ENCODE results near the gene PPP2R2C. TPM values are rescaled to one million over a fixed set of nuclear protein-coding genes. Genes with fewer than 3 reads are reported as not detected.

Gene PPP2R2C
- total and polyA plus RNA-seq, 10 of the 15 experiments (the other 5 are each of a cell fraction or from before 2014, with no cell fraction given), result 0.13 to 0.15 TPM; not detected in 8

DNA sequence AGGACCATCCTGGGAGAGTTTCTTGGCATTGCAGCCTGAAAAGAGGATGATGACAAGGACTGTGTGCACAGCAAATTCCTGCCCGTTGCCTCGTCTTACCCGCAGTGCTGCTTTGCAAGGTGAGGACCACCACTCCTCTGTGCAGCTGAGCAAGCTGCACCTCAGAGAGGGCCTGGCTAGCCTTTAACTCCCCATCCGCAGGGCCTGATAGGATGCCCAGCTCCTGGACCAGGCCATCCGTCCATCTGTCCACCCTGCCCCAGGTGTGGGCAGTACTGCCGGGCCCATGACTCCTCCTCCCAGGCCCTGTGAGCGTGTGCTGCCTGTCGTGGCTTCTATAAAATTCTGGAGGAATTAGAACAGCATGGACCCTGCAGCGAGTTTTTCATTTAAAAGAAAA, 43.9 kb upstream of the PPP2R2C start:
- DNase-seq (ENCODE audit: low read depth, low spot score) (no peak), ATAC-seq (no peak), FAIRE-seq (no peak)
- ChIA-PET CTCF (interaction anchor here (0.6 kb wide), 1 partner anchor 34 kb away, joined by 3 read pairs; no protein-coding TSS in a partner anchor), POLR2A (no interaction called here), RAD21 (ENCODE audit: unreplicated experiment) (no interaction called here), SMC1A (ENCODE audit: uncharacterized antibody, unreplicated experiment) (no interaction called here)
- H2AFZ ChIP-seq (ENCODE audit: control insufficient read depth, low read depth, low read length), result no peak overlapping the region
- H4K20me1 ChIP-seq (ENCODE audit: control insufficient read depth, insufficient read depth), result no peaks in the 10 kb centered on the region; the same call in 1 of the 2 replicates
- H3K36me3 ChIP-seq (ENCODE audit: control insufficient read depth in 2 of 2, insufficient read depth in 2 of 2, low read length in 1 of 2), result no peaks in the 10 kb centered on the region
- H3K27me3 ChIP-seq (replicated peaks in 1 of 2; ENCODE audit: control insufficient read depth in 2 of 2, insufficient read depth in 2 of 2, low read length in 1 of 2), result no peaks in the 10 kb centered on the region; a peak in 1 of 4 replicates
- no peak overlapping the region for H3K9ac ChIP-seq (ENCODE audit: control insufficient read depth, insufficient read depth, low read length)
- 52% methylated on average over 9 of the region's 9 CpGs for WGBS (ENCODE audit: insufficient coverage, insufficient replicate concordance, low lambda C conversion rate, missing lambda C conversion rate)
- no TSS peak for BruUV-seq (replicated peaks)
- H3K79me2 ChIP-seq (ENCODE audit: control insufficient read depth, insufficient read depth, low read length), result no peaks in the 10 kb centered on the region
- H3K4me1 ChIP-seq (ENCODE audit: control insufficient read depth, insufficient read depth, low read length), result no peaks in the 10 kb centered on the region
- H3K4me2 ChIP-seq (ENCODE audit: control insufficient read depth, insufficient read depth), result no peak overlapping the region
- intact Hi-C loops (cut with micrococcal nuclease; ENCODE audit: unreplicated experiment), result no loop called here
- no peak overlapping the region for H3K4me3 ChIP-seq
- in situ Hi-C loops (cut with MboI), result no loop called here
- H3K27ac ChIP-seq (ENCODE audit: control insufficient read depth, insufficient read depth), result no peak overlapping the region
- peaks cover 2% of the 10 kb centered on the region; the same call in 1 of the 3 replicates for H3K9me3 ChIP-seq (replicated peaks; ENCODE audit: control insufficient read depth, insufficient read depth, low read length)
- TF ChIP-seq TCF7 (IDR thresholded peaks at IDR 0.05; ENCODE audit: borderline replicate concordance) (no peak), ZNF274 (IDR thresholded peaks at IDR 0.05; ENCODE audit: insufficient read depth, insufficient read length) (no peak), SRF (IDR thresholded peaks at IDR 0.05; ENCODE audit: low read depth in 2 of 2, low read length in 2 of 2) (no peak), POLR2A (IDR thresholded peaks at IDR 0.05; ENCODE audit: low read depth, low read length) (no peak), SUPT20H (IDR thresholded peaks at IDR 0.05; ENCODE audit: borderline replicate concordance, control insufficient read depth, low read depth, low read length) (no peak), ZNF24 (IDR thresholded peaks at IDR 0.05) (no peak), PAX5 (IDR thresholded peaks at IDR 0.05; ENCODE audit: borderline replicate concordance, low read depth, low read length) (no peak), ZNF207 (IDR thresholded peaks at IDR 0.05; ENCODE audit: borderline replicate concordance) (no peak), NFIC (IDR thresholded peaks at IDR 0.05; ENCODE audit: low read depth, low read length) (no peak), WRNIP1 (IDR thresholded peaks at IDR 0.05; ENCODE audit: borderline replicate concordance, low read depth, low read length) (no peak), TCF3 (IDR thresholded peaks at IDR 0.05; ENCODE audit: borderline replicate concordance, insufficient read depth, low read depth, low read length) (no peak), ATF7 (IDR thresholded peaks at IDR 0.05; ENCODE audit: low read depth) (no peak)
- TF ChIP-seq, protein P1, sequence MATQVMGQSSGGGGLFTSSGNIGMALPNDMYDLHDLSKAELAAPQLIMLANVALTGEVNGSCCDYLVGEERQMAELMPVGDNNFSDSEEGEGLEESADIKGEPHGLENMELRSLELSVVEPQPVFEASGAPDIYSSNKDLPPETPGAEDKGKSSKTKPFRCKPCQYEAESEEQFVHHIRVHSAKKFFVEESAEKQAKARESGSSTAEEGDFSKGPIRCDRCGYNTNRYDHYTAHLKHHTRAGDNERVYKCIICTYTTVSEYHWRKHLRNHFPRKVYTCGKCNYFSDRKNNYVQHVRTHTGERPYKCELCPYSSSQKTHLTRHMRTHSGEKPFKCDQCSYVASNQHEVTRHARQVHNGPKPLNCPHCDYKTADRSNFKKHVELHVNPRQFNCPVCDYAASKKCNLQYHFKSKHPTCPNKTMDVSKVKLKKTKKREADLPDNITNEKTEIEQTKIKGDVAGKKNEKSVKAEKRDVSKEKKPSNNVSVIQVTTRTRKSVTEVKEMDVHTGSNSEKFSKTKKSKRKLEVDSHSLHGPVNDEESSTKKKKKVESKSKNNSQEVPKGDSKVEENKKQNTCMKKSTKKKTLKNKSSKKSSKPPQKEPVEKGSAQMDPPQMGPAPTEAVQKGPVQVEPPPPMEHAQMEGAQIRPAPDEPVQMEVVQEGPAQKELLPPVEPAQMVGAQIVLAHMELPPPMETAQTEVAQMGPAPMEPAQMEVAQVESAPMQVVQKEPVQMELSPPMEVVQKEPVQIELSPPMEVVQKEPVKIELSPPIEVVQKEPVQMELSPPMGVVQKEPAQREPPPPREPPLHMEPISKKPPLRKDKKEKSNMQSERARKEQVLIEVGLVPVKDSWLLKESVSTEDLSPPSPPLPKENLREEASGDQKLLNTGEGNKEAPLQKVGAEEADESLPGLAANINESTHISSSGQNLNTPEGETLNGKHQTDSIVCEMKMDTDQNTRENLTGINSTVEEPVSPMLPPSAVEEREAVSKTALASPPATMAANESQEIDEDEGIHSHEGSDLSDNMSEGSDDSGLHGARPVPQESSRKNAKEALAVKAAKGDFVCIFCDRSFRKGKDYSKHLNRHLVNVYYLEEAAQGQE (IDR thresholded peaks at IDR 0.05; ENCODE audit: low read depth, low read length), result no peak
- TF ChIP-seq, protein P2, sequence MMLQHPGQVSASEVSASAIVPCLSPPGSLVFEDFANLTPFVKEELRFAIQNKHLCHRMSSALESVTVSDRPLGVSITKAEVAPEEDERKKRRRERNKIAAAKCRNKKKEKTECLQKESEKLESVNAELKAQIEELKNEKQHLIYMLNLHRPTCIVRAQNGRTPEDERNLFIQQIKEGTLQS (IDR thresholded peaks at IDR 0.05; ENCODE audit: borderline replicate concordance, extremely low read depth, low read depth, low read length), result no peak
- TF ChIP-seq, protein P3, sequence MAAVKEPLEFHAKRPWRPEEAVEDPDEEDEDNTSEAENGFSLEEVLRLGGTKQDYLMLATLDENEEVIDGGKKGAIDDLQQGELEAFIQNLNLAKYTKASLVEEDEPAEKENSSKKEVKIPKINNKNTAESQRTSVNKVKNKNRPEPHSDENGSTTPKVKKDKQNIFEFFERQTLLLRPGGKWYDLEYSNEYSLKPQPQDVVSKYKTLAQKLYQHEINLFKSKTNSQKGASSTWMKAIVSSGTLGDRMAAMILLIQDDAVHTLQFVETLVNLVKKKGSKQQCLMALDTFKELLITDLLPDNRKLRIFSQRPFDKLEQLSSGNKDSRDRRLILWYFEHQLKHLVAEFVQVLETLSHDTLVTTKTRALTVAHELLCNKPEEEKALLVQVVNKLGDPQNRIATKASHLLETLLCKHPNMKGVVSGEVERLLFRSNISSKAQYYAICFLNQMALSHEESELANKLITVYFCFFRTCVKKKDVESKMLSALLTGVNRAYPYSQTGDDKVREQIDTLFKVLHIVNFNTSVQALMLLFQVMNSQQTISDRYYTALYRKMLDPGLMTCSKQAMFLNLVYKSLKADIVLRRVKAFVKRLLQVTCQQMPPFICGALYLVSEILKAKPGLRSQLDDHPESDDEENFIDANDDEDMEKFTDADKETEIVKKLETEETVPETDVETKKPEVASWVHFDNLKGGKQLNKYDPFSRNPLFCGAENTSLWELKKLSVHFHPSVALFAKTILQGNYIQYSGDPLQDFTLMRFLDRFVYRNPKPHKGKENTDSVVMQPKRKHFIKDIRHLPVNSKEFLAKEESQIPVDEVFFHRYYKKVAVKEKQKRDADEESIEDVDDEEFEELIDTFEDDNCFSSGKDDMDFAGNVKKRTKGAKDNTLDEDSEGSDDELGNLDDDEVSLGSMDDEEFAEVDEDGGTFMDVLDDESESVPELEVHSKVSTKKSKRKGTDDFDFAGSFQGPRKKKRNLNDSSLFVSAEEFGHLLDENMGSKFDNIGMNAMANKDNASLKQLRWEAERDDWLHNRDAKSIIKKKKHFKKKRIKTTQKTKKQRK (IDR thresholded peaks at IDR 0.05; ENCODE audit: low read depth, low read length), result no peak
- TF ChIP-seq, protein P4, sequence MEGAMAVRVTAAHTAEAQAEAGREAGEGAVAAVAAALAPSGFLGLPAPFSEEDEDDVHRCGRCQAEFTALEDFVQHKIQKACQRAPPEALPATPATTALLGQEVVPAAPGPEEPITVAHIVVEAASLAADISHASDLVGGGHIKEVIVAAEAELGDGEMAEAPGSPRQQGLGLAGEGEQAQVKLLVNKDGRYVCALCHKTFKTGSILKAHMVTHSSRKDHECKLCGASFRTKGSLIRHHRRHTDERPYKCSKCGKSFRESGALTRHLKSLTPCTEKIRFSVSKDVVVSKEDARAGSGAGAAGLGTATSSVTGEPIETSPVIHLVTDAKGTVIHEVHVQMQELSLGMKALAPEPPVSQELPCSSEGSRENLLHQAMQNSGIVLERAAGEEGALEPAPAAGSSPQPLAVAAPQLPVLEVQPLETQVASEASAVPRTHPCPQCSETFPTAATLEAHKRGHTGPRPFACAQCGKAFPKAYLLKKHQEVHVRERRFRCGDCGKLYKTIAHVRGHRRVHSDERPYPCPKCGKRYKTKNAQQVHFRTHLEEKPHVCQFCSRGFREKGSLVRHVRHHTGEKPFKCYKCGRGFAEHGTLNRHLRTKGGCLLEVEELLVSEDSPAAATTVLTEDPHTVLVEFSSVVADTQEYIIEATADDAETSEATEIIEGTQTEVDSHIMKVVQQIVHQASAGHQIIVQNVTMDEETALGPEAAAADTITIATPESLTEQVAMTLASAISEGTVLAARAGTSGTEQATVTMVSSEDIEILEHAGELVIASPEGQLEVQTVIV (IDR thresholded peaks at IDR 0.05; ENCODE audit: borderline replicate concordance, partially characterized antibody), result no peak

Data from GM12878 (cell line).